SKM-1 treated with dmso at 0.1 percent for 144 hours (cell line): ENCODE results near the gene RASAL1.

ENCODE experiments used
- DNase-seq: peaks from one replicate; lab custom pipeline; 2025; ENCODE audit not compliant: unreplicated experiment; lab: John Stamatoyannopoulos, UW

The RASAL1 gene, protein sequence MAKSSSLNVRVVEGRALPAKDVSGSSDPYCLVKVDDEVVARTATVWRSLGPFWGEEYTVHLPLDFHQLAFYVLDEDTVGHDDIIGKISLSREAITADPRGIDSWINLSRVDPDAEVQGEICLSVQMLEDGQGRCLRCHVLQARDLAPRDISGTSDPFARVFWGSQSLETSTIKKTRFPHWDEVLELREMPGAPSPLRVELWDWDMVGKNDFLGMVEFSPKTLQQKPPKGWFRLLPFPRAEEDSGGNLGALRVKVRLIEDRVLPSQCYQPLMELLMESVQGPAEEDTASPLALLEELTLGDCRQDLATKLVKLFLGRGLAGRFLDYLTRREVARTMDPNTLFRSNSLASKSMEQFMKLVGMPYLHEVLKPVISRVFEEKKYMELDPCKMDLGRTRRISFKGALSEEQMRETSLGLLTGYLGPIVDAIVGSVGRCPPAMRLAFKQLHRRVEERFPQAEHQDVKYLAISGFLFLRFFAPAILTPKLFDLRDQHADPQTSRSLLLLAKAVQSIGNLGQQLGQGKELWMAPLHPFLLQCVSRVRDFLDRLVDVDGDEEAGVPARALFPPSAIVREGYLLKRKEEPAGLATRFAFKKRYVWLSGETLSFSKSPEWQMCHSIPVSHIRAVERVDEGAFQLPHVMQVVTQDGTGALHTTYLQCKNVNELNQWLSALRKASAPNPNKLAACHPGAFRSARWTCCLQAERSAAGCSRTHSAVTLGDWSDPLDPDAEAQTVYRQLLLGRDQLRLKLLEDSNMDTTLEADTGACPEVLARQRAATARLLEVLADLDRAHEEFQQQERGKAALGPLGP

GRCh38 chr12:113135178-113136127, at the start of gene RASAL1:
TSS of gene RASAL1 (minus strand) at chr12:113135761. CDS start at chr12:113135462, 299 bp downstream.
- DNase-seq, result peak; percentile 11

GRCh38 chr12:113184900-113185179, 49.3 kb upstream of the RASAL1 start:
- DNase-seq, result peak; percentile 62

- no peak for DNase-seq
Measured at GRCh38 chr12:113184098-113184899, 48.7 kb upstream of the RASAL1 start.

DNA sequence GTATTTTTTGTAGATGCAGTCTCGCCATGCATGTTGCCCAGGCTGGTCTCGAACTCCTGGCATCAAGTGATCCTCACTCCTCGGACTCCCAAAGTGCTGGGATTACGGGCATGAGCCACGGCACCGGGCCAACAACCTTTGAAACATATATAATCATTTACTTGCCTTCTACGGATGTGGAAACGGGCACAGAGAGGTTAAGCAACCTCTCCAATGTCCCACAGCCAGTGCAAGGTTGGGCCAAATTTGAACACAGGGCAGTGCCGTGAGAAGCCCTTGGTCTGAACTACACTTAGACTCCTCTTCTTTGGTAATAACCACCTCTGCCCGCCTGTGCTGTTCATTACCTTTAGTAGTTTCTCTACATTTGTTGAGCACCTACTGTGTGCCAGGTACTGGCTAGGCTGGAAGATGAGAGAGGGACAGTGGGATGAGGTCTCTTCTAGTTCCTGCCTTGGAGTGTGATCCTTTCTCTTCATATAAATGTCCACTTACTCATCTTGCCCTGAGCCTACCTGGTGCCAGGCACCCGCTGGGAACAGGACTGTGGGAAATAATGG, 47.5 kb upstream of the RASAL1 start:
- no peak for DNase-seq

DNA sequence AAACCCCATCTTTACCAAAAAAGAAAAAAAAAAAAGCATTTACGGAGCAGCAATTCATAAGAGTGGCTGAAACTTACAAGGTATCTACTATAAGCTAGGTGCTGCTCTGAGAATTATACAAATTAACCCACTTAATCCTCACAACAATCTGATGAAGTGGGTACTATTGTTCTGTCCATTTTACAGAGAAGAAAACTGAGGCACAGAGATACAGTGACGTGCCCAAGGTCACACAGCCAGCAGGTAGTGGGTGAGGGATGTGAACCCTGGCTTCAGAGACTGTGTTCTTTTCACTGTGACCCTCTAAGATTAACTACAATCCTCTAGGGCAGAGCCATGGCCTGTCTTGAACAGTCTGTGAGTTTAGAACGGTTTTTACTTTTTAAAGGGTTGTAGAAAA, 46.4 kb upstream of the RASAL1 start:
- DNase-seq, result no peak

- no peak for DNase-seq
Measured at GRCh38 chr12:113180333-113180732, 44.8 kb upstream of the RASAL1 start.

- no peak for DNase-seq
Measured at GRCh38 chr12:113179023-113179422, 43.5 kb upstream of the RASAL1 start.

DNA sequence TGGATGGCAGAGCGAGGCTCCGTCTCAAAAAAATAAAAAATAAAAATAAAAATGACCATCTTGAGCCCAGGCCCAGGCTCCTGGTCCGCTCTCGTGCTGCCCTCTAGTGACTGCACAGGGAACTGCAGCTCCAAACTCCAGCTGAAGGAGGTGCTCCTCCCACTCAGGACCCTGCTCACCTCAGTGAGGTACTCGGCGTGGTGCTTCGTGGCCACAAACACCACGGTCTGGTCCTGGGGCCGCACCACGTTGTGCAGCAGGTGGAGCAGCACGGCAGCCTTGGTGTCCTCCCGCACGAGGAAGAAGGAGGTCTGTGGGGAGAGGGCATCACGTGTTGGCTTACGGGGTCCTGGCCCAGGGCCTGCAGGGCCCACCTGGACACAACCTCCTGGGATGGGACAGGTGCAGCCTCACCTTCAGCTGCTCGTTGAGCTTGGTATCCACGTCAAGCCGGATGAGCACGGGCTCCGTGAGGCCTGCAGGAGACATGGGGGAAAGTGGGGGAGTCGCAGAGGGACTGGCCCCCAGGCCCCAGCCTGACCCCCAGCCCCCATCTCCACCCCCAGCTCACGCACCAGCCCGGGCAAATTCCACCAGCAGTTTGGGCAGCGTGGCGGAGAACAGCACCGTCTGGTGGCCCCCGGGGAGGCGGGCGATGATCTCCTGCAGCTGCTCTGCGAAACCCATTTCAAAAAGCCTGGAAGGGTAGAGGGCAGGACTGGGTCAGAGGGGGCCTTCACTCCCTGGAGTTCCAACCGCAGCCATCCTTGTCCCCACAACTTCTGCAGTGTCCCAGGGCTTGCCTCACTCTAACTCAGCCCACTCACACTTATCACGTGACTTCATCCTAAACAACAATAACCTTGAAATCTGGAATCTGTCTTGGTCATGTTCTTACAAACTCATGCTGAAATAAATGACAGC, 39.2 kb upstream of the RASAL1 start:
- peak; percentile 8 for DNase-seq

GRCh38 chr12:113173081-113173698, 37.6 kb upstream of the RASAL1 start:
- DNase-seq, result no peak

DNA sequence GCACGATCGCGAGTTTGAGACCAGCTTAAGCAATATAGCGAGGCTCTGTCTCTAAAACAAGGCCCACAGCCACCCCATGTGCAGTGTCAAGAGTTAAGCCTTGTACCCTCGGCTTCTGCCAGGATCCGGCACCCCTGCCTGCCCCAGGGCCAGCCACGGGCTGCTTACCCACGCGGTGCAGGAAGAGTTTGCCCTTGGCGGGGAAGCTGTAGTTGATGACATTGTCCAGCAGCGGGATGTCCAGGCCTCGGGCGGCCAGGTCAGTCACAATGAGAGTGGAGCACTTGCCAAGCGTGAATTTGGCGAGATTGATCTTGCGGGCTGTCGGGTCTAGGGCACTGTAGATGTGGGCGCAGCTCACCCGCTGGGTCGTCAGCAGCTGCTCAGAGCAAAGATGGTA, 36.6 kb upstream of the RASAL1 start:
- DNase-seq, result no peak

DNA sequence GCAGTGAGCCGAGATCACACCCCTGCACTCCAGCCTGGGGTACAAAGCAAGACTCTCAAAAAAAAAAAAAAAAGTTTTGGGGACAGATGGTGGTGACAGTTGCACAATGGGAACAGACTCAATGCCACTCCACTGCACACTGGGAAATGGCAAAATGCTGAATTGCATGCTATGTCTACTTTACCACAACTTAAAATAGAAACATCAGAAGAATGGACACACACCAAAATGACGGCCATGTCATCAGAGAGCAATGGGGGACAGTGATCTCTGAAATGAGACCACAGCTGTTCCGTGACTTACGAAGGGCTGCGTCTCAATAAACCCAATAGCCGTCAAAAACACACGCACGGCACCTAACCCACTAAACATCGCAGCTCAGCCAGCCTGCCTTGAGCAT, 36.0 kb upstream of the RASAL1 start:
- no peak for DNase-seq

DNA sequence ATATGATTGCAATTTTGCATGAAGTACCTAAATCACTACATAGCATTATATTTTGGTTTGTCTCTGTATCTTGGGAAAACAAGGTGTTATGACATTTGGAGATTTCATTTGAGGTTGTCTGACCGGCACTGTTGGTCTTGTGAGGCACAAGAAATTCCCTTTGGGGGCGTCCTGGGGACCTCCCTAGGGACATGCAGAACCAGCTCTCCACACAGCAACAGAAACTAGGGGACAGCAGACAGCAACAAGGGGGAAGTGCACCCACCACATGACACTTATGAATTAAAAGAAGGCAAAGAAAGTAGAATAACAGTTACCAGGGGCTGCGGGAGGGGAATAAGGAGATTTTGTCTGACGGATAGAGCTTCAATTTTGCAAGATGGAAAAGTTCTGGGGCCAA, 35.4 kb upstream of the RASAL1 start:
- no peak for DNase-seq

DNA sequence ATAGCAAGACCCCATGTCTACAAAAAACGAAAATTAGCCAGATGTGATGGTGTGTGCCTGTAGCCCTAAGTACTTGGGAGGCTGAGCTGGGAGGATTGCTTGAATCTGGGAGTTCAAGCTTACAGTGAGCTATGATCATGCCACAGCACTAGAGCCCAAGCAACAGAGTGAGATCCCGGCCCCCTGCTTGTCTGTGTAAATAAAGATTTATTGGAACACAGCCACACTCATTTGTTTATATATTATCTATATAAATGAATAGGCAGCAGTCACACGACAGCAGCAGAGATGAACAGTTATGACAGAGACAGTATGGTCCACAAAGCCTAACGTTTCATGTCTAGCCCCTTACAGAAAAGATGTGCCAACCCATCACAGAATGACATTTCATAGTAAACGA, 34.9 kb upstream of the RASAL1 start:
- no peak for DNase-seq

GRCh38 chr12:113169697-113170096, 34.1 kb upstream of the RASAL1 start:
- DNase-seq, result no peak

DNA sequence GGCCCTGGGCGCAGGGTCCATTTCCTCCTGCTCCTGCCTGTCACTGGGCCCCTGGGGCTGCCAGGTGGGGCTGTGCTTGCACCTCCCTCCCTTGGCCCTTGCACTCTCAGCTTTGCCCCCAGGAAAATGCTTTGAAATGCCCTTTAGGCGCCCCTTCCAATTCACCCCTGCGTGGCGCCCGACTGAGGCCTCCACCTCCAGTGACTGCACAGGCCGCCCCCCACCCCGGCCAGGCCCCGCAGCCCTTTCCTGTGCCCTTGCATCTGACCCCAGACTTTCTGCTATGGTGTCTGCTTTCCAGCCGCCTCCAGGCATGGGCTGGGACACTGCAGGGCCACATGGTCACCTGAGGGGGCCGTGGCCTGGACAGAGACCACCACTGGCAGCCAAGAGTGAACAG, 32.3 kb upstream of the RASAL1 start:
- no peak for DNase-seq

- DNase-seq, result no peak
Measured at GRCh38 chr12:113165521-113166450, 30.2 kb upstream of the RASAL1 start.

DNA sequence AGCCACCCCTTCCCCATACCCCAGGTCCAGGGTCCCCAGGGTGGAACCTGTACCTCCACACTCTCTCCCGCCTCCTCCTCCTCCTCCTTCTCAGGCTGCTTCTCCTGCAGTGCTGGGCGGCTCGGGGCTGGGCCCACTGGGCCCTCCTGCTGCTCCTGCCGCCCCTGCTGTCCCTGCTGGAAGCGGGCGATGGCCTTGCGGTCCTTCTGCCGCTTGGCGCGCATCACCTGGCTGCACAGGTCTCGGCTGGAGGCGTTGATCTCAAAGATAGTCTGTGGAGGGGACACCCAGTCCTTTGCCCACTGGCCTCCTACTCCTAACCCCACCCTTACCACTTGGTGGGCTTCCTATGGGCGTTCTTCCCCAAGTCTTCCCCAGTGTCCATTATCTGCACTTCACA, 28.5 kb upstream of the RASAL1 start:
- DNase-seq, result no peak

DNA sequence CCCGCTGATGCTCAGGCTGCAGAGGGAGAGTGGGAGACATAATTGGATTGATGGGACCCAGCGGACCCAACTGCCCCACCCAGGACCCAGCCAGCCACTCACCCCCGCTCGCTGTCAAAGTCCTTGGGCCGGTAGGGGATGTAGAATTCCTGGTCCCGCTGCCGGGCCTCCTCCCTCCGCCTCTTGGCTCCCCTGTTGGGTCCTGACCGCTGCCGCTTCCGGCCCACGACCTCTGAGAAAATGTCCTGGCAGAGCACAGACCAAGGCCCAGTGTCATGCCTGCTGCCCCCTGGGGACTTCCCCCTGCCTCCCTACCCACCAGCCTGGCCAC, 27.4 kb upstream of the RASAL1 start:
- DNase-seq, result no peak
